Pancreas (tissue), 10 donors: Measurements from ENCODE around the gene SFT2D1. TPM values are rescaled to one million over a fixed set of nuclear protein-coding genes. Genes with fewer than 3 reads are reported as not detected.
"Not testable (repeated sequence)": the region's sequence is repeated elsewhere in the genome, so short reads cannot be mapped to it uniquely, and the experiment has no call there.

Experiments used
- ATAC-seq, 4 donors: fragments of 200-7000 bp; cut with Tn5 transposase; one replicate each; pipeline versions ENCODE4 v1.8.0 to v1.9.1; 2020; ENCODE audit warnings: mild to moderate bottlenecking in 4 of 4, moderate library complexity in 4 of 4
- DNase-seq, 6 donors: peaks; one replicate each; pipeline ENCODE4 v3.0.0-alpha.2; 2020
- FAIRE-seq: peaks from 2 replicates; lab custom pipeline; 2012; peaks lifted over from hg19 to GRCh38; lab: Jason Lieb, UNC
- H3K27ac ChIP-seq, 4 donors: fragments of 200-600 bp; sonication (generic); 1 replicate in 3 of 4; 2 replicates in 1 of 4; pipeline versions ENCODE4 v1.5.0 to v1.8.0; 2020
- H3K27me3 ChIP-seq, 4 donors: fragments of 200-600 bp; one replicate each; pipeline ENCODE4 v1.8.0; 2021
- H3K36me3 ChIP-seq, 3 donors: fragments of 200-600 bp; sonication (generic) in 1 of 3; one replicate each; pipeline versions ENCODE4 v1.5.0 to v1.8.0; 2020 to 2021
- H3K4me1 ChIP-seq, 3 donors: fragments of 200-600 bp; one replicate each; pipeline ENCODE4 v1.8.0; 2021
- H3K4me3 ChIP-seq, 4 donors: fragments of 200-600 bp; sonication (generic) in 2 of 4; one replicate each; pipeline versions ENCODE4 v1.5.0 to v1.8.0; 2020 to 2021
- H3K9me3 ChIP-seq, 4 donors: fragments of 200-600 bp; one replicate each; pipeline ENCODE4 v1.8.0; 2021
- WGBS, 2 donors: extraction: QIAGEN DNeasy Blood & Tissue Kit; methylation state at CpG; one replicate each; pipeline ENCODE4 v1.1.7; 2013; 5-methylcytosine and 5-hydroxymethylcytosine counted together
- intact Hi-C, 3 donors: fragments of 100-400 bp; cut with DNase I; formaldehyde crosslinking; loops; one replicate each; pipeline versions ENCODE4 v1.11.1 to v1.14.2; 2022
- polyA plus RNA-seq, 2 donors: library from polyadenylated mRNA; stranded (reverse); fragments of 200-250 nt; gene quantifications; one replicate each; pipeline ENCODE4 v1.2.3, GENCODE V29; 2013
- total RNA-seq, 6 donors: library from RNA; stranded (reverse); fragmentation: NEBNext Ultra II Directional in 4 of 6; extraction: Animal tissue kit (Norgen Biotek cat#: 25700) in 4 of 6; gene quantifications; one replicate each; pipeline versions ENCODE4 v1.2.1 to v1.2.4, GENCODE V29; 2021 to 2023
- TF ChIP-seq, protein P1 (sequence below), 4 donors: fragments of 200-600 bp; sonication (generic) in 3 of 4; IDR thresholded peaks; one replicate each; pipeline versions ENCODE4 v1.5.0 to v1.8.0; 2021; ENCODE audit warnings: antibody characterized with exemption in 4 of 4
- donor health status: healthy with polysubstance abuse.
- donor health status: DM: no; HTN: no; CAD: no; lungs with moderate emphysema.
- donor health status: DM: no; HTN: no; CAD: no.
- donor health status: control.
- donor health status: control.
- donor health status: Bipolar disorder and iron deficiency.
- donor health status: DM: yes; HTN: yes; CAD: no.
- donor health status: DM: no; HTN: no; CAD: no.
- donor health status: DM: no; HTN: no; CAD: no.
- donor health status: DM: yes; HTN: yes; CAD: no.

SFT2D1 gene
- total and polyA plus RNA-seq, 8 donors = 14.5 to 38.9 (median 24.7) TPM

- TF ChIP-seq, protein P1, sequence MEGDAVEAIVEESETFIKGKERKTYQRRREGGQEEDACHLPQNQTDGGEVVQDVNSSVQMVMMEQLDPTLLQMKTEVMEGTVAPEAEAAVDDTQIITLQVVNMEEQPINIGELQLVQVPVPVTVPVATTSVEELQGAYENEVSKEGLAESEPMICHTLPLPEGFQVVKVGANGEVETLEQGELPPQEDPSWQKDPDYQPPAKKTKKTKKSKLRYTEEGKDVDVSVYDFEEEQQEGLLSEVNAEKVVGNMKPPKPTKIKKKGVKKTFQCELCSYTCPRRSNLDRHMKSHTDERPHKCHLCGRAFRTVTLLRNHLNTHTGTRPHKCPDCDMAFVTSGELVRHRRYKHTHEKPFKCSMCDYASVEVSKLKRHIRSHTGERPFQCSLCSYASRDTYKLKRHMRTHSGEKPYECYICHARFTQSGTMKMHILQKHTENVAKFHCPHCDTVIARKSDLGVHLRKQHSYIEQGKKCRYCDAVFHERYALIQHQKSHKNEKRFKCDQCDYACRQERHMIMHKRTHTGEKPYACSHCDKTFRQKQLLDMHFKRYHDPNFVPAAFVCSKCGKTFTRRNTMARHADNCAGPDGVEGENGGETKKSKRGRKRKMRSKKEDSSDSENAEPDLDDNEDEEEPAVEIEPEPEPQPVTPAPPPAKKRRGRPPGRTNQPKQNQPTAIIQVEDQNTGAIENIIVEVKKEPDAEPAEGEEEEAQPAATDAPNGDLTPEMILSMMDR (IDR thresholded peaks at IDR 0.05) = no peak
- H3K9me3 ChIP-seq = no peaks in the 10 kb centered on the region
- no peak overlapping the region for H3K27ac ChIP-seq
- no peaks in the 10 kb centered on the region for H3K27me3 ChIP-seq
- intact Hi-C loops = no loop called here
- no peaks in the 10 kb centered on the region for H3K4me1 ChIP-seq
- DNase-seq = no peak
- peaks cover 4 to 19% (median 10%) of the 10 kb centered on the region in 3 donors for H3K36me3 ChIP-seq
- FAIRE-seq = no peak
- WGBS, 2 donors = 82 to 85% methylated on average over 2 of the region's 2 CpGs
- no peak overlapping the region for H3K4me3 ChIP-seq
- ATAC-seq = no peak
Measured at GRCh38 chr6:166365221-166365620, 22.9 kb upstream of the SFT2D1 start.

DNA sequence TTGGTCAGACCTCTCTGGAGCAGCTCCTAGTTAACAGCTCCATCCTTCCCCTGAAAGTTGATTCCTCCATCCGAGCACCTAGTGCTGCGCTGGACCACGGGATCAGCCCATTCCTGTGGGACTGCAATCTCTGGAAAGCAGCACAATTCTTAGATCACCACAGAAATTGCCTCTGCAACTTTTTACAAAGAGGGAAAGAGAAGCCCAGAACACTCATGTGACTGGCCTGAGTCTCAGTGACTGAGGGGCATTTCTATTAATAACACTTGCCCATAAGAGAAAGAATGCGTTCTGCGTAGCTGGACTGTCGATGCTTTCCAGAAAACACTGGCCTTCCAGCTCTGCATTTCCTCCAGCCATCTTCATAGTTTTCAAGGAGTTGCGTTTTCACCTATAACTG lies 22.1 kb upstream of the SFT2D1 start:
- no peak for FAIRE-seq
- TF ChIP-seq, protein P1 (IDR thresholded peaks at IDR 0.05) = no peak
- Histone ChIP-seq H3K27me3 (no peaks in the 10 kb centered on the region), H3K4me1 (no peaks in the 10 kb centered on the region), H3K9me3 (no peaks in the 10 kb centered on the region), H3K4me3 (no peak overlapping the region), H3K27ac (no peak overlapping the region), H3K36me3 (peaks cover 4 to 19% (median 10%) of the 10 kb centered on the region in 3 donors)
- no peak for ATAC-seq
- intact Hi-C loops = no loop called here
- WGBS, 2 donors = 88 to 93% methylated on average over 7 of the region's 7 CpGs
- DNase-seq = no peak

GRCh38 chr6:166362427-166362826 lies 20.1 kb upstream of the SFT2D1 start:
- FAIRE-seq, DNase-seq, intact Hi-C loops, H3K9me3 ChIP-seq, H3K4me3 ChIP-seq, H3K27me3 ChIP-seq, ATAC-seq, H3K4me1 ChIP-seq, H3K27ac ChIP-seq: not testable (repeated sequence)
- 95 to 97% methylated on average over 4 of the region's 4 CpGs for WGBS, 2 donors
- peaks cover 4 to 19% (median 10%) of the 10 kb centered on the region in 3 donors for H3K36me3 ChIP-seq

DNA sequence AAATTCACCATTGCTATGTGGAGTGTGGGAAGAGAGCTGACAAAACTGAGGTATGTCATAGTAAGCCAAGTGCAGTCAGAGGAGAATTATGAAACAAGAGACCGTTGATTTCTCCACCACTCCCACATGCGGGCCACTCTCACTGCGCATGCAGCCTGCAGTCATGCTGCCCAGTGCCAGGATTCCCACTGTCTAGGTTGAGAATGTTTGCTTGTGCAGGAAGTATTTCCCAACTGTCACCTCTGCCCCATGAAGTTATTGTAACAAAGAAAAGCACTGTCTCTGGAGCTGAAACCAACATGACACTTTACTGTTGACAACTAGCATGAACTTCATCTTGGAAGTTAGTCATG lies 18.7 kb upstream of the SFT2D1 start:
- no peaks in the 10 kb centered on the region for H3K27me3 ChIP-seq
- WGBS, 2 donors = 77 to 87% methylated on average over 3 of the region's 3 CpGs
- H3K9me3 ChIP-seq = no peaks in the 10 kb centered on the region
- peaks cover 4 to 10% (median 7%) of the 10 kb centered on the region in 3 donors for H3K36me3 ChIP-seq
- TF ChIP-seq, protein P1 (IDR thresholded peaks at IDR 0.05) = no peak
- ATAC-seq (peak in 2 of 4 donors; percentile 12 to 62), FAIRE-seq (no peak), DNase-seq (no peak)
- intact Hi-C loops = no loop called here
- H3K4me3 ChIP-seq = no peak overlapping the region
- no peak overlapping the region for H3K27ac ChIP-seq
- H3K4me1 ChIP-seq = no peaks in the 10 kb centered on the region

DNA sequence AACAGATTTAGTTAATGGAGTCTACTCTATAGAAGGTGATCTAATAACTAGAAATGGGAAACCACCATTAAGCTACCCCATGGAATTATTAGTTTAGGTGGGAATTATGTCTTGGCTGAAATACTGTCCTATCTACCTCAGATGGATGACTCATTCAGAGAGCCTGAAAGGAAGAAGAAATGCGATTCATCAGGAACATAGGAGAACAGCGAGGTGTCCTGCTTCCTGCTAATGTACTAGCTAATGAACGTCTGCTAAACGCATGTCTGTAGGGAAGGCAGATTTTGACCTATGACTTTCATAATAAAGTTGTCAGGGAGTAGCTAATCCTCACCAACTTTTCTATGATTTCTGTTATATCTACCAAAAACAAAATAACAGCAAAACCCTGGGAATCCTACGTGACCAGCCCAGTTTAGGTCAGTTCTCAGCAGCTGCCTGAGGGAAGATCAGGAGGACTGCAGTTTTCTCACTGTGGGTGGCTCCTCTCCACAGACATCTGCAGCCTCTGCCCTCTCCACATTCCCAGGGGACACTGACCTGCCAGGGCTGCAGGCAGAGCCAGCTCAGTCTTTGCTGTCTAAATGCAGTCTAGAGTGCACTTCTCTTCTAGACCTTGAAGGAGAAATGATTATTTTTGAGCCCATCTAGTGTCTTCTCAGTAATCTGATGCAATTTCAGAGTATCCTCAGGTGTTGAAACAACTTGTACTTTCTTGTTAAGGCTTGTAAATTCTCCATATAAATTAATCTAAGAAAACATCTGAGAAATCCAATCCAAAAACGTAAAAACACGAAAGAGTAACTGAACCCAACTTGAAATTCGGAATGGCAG lies 18.1 kb upstream of the SFT2D1 start:
- intact Hi-C loops = no loop called here
- no peak overlapping the region for H3K27ac ChIP-seq
- H3K4me3 ChIP-seq = no peak overlapping the region
- no peak for DNase-seq
- H3K4me1 ChIP-seq = no peaks in the 10 kb centered on the region
- ATAC-seq = peak in 2 of 4 donors; percentile 24 to 37
- no peak for FAIRE-seq
- H3K27me3 ChIP-seq = no peaks in the 10 kb centered on the region
- TF ChIP-seq, protein P1 (IDR thresholded peaks at IDR 0.05) = no peak
- peaks cover 4 to 10% (median 7%) of the 10 kb centered on the region in 3 donors for H3K36me3 ChIP-seq
- H3K9me3 ChIP-seq = no peaks in the 10 kb centered on the region
- 80 to 88% methylated on average over 8 of the region's 8 CpGs for WGBS, 2 donors
